IPS-15b (cell line): ENCODE measurements around the gene TAF5L.

ENCODE experiments used
- H3K27me3 ChIP-seq: one replicate; pipeline ENCODE4 v1.6.1; 2013; ENCODE audit warnings: low read length; ENCODE audit not compliant: control insufficient read depth, insufficient read depth
- H3K36me3 ChIP-seq: one replicate; pipeline ENCODE4 v1.6.1; 2013; ENCODE audit warnings: low read length; ENCODE audit not compliant: control insufficient read depth, insufficient read depth
- H3K4me1 ChIP-seq: one replicate; pipeline ENCODE4 v1.6.1; 2013; ENCODE audit warnings: mild to moderate bottlenecking, low read length; ENCODE audit not compliant: control insufficient read depth, insufficient read depth
- H3K4me3 ChIP-seq: one replicate; pipeline ENCODE4 v1.5.1; 2013; ENCODE audit warnings: low read depth, low read length
- H3K9ac ChIP-seq: one replicate; pipeline ENCODE4 v1.6.1; 2013; ENCODE audit warnings: low read depth, mild to moderate bottlenecking, low read length
- H3K9me3 ChIP-seq: one replicate; pipeline ENCODE4 v1.6.1; 2013; ENCODE audit warnings: mild to moderate bottlenecking, low read length; ENCODE audit not compliant: control insufficient read depth, insufficient read depth

The TAF5L gene

DNA sequence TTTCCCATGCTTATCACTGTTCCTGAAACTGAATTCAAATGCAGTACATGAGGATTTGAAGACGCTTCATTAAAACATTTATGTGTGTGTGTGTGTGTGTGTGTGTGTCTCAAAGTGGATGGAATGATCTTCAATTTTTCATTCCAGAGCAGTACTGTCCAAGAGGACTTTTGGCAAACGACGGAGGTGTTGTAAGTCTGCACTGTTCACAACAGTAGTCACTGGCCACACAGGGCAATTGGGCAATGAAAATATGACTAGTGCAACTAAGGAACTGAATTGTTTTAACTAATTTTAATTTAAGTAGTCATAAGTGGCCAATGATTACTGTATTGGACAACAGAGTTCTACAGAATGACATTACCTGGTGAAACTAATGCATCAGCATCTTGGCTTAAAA is 5.0 kb downstream of the TAF5L start:
- H3K27me3 ChIP-seq = no peaks in the 10 kb centered on the region
- H3K9me3 ChIP-seq = no peaks in the 10 kb centered on the region
- H3K9ac ChIP-seq = no peak overlapping the region
- H3K4me1 ChIP-seq = peaks cover 3% of the 10 kb centered on the region
- no peak overlapping the region for H3K4me3 ChIP-seq
- no peaks in the 10 kb centered on the region for H3K36me3 ChIP-seq

DNA sequence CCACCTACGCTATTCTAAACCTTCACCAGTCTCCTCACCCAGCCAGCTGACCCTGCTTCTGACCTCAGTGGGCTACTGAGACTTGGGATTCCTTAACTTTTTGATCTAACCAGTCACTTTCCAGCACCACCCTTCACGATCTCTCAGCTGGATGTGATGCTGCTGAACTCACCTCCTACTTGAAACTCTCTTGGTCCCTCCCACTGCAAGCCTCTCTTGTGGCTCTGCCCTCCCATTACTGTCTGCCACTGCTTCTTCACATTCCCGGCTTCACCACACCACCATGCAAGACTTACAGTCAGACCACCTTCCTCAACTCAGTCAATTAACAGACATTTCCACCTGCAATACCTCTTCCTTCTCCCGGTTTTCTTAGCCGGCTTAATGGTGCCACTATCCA is 6.3 kb downstream of the TAF5L start:
- Histone ChIP-seq H3K36me3 (no peaks in the 10 kb centered on the region), H3K9ac (no peak overlapping the region), H3K4me1 (peaks cover 1% of the 10 kb centered on the region), H3K4me3 (no peak overlapping the region), H3K27me3 (no peaks in the 10 kb centered on the region), H3K9me3 (no peaks in the 10 kb centered on the region)

DNA sequence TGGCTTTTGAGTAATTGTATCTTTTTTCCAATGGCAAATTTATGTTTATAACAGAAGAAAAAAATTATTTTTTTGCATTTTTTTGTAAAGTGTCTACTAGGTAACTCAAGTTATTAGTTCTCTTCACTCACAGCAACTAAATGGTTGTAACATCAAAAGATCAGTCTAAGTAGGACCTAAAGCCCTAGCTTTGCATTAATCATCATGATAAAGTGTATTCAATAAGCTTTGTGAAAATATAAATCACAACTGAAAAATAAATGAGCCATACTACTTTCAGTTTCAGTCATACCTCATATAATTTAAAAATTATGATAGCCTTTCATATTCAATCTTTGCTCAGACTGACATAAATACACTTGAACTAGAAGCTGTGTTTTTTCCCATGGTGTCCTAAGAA is 6.9 kb downstream of the TAF5L start:
- no peaks in the 10 kb centered on the region for H3K27me3 ChIP-seq
- no peak overlapping the region for H3K9ac ChIP-seq
- H3K4me3 ChIP-seq = no peak overlapping the region
- H3K36me3 ChIP-seq = peaks cover 1% of the 10 kb centered on the region
- no peaks in the 10 kb centered on the region for H3K4me1 ChIP-seq
- H3K9me3 ChIP-seq = no peaks in the 10 kb centered on the region

DNA sequence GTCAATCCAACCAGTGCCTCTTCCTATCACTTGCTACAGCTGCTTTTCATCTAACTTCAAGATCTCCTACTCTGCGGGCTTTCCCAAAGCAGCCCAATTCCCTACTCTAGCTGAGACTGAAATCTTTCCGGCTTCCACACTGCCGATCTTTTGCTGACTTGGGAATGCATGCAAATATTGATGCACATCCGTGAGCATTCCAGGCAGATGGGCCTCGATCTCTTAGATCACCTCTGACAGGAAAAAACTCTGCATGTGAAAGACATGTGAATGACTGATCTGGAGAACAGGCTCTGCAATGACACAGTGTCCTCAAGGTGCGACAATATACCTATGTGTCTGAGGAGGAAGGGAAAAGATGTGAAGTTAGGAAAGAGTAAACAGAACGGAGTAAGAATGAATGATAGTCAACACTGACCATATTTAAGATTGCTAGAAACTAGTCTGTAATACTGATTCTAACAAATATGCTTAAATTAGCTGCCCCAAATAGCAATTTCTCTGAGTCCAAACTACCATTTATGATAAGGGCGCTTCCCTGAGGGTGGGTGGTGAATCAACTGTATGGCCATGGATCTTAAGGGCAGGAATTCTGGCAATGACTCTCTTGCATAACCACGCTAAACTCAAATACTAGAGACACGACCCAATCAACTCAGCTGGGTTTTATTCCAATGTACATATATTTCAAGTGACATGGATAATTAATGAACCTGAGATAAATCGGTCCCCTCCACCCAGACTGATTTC is 8.4 kb downstream of the TAF5L start:
- Histone ChIP-seq H3K9ac (no peak overlapping the region), H3K27me3 (no peaks in the 10 kb centered on the region), H3K36me3 (peaks cover 3% of the 10 kb centered on the region)

DNA sequence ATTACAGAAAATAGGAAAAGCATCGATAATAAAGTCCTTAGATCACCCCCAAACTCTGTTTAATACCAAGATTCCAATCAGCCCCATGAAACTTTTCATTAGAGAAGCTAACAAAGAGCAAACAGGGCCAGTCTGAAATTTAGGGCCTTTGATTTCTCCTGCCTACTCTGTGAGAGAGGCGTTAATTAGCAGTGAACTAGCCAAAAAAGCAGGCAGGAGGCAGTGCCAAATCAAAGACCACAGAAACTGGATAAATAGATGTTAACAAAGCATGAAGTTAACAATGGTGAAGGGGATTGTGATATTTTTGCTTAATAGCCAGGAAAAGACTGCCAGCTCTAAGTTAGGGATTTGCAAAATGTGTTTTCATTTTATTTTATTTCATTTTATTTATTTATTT is 11.2 kb downstream of the TAF5L start:
- no peak overlapping the region for H3K4me3 ChIP-seq
- no peaks in the 10 kb centered on the region for H3K4me1 ChIP-seq
- no peaks in the 10 kb centered on the region for H3K9me3 ChIP-seq
- peaks cover 3% of the 10 kb centered on the region for H3K36me3 ChIP-seq
- H3K9ac ChIP-seq = no peak overlapping the region
- no peaks in the 10 kb centered on the region for H3K27me3 ChIP-seq

More for the DNA sequence above, 8.4 kb downstream of the TAF5L start:
- Histone ChIP-seq H3K4me1 (no peaks in the 10 kb centered on the region), H3K9me3 (no peaks in the 10 kb centered on the region), H3K4me3 (no peak overlapping the region)

DNA sequence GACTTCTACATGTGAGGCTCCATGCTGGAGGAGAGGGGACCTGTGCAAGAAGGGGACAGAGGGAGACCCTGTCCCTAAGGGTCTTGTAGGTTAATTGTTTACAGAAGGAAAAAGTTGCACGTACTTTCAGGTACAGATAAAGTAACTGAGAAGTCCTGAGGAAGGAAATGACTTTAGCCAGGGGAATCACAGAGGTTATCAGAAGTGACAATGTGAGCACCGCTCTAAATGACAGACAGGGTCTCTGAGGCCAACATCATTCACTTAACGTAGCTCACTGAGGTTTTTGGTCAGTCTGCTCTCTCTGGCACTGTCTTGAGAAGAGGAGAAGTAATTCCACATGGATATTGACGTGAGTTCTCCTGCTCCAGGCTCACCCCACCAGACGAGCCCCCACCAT is 12.0 kb downstream of the TAF5L start:
- H3K4me3 ChIP-seq = no peak overlapping the region
- no peaks in the 10 kb centered on the region for H3K4me1 ChIP-seq
- H3K27me3 ChIP-seq = no peaks in the 10 kb centered on the region
- no peaks in the 10 kb centered on the region for H3K9me3 ChIP-seq
- H3K9ac ChIP-seq = no peak overlapping the region
- peaks cover 3% of the 10 kb centered on the region for H3K36me3 ChIP-seq

DNA sequence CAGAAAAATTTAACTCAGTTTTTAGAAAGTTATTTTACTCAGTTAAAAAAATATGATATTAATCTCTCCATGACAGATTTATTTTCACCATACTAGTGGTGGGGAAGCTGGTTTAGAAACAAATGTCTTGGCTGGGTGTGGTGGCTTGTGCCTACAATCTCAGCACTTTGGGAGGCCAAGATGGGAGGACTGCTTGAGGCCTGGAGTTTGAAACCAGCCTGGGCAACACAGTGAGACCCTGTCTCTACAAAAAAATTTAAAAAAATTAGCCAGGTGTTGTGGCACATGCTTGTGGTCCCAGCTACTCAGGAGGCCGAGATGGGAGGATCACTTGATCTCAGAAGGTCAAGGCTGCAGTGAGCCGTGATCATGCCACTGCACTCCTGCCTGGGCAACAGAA is 17.3 kb downstream of the TAF5L start:
- H3K4me3 ChIP-seq = no peak overlapping the region

DNA sequence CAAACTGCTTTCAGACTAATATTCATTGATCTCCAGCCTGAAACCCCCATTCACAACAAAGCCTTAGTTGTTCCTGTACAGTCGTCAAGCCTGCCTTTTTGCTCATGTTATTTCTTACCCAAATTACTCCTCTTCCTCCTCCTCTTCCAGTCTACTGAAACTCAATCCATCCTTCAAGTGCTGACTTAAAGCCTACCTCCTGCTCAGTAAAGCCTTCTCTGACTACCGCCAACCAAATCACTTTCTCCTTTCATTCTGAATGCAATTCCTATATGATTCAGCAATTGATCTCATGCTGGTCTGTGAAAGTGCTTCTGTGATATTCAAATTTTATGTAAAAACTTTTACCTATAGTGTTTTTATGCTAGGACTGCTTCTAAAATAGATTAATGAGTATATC is 18.6 kb downstream of the TAF5L start:
- no peaks in the 10 kb centered on the region for H3K4me1 ChIP-seq
- no peaks in the 10 kb centered on the region for H3K27me3 ChIP-seq
- no peak overlapping the region for H3K9ac ChIP-seq
- H3K4me3 ChIP-seq = no peak overlapping the region
- H3K36me3 ChIP-seq = no peaks in the 10 kb centered on the region
- no peaks in the 10 kb centered on the region for H3K9me3 ChIP-seq

More for the DNA sequence above, 17.3 kb downstream of the TAF5L start:
- H3K27me3 ChIP-seq = no peaks in the 10 kb centered on the region
- H3K36me3 ChIP-seq = no peaks in the 10 kb centered on the region
- no peaks in the 10 kb centered on the region for H3K4me1 ChIP-seq
- no peak overlapping the region for H3K9ac ChIP-seq
- no peaks in the 10 kb centered on the region for H3K9me3 ChIP-seq

DNA sequence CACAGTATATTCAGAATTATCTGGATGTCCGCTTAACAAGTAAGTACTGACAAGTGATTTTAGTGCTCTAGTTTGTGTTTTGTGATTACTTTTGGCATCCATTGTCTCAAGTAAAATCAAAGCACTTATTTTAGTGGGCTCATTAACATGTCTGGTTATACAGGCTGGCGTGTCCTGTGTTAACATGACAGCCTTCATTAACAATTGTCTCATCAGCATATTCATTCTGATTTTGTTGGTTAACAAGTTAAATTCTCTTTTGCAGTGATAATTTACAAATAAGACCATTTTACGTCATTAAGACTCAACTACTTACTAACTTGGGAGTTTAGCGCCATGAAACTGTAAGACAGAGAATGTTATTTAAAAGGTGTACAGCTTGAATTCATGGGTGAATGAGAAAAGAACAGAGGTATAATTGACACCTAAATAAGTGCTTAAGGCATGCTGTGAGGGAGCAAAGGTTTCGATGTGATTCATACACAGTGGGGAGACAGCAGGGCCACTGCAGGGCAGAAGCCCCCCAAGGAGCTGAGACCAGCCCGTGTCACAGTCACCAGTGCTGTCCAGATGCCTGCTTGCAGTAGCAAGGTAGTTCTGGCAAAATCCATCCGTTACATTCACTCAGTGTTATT is 22.4 kb downstream of the TAF5L start:
- no peaks in the 10 kb centered on the region for H3K36me3 ChIP-seq

DNA sequence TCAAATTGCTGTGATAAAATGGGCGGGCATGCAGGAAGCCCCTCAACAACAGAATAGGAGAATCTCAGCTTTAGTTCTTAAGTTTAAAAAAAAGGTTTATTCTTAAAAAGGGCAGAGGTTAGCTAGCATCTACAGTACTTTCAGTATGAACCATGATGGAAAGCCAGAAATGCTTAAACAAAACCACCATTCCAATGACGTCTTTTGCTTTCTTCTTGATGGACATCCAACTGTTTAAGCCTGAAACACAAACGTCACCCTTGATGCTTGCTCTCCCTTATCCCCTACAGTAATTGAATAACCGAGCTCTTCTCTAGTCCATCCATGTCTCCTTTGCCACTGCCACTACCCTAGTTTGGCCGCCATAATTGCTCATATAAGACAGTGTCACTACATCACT is 25.7 kb downstream of the TAF5L start:
- no peak overlapping the region for H3K9ac ChIP-seq
- H3K36me3 ChIP-seq = no peaks in the 10 kb centered on the region
- no peaks in the 10 kb centered on the region for H3K27me3 ChIP-seq
- no peaks in the 10 kb centered on the region for H3K4me1 ChIP-seq
- no peaks in the 10 kb centered on the region for H3K9me3 ChIP-seq
- no peak overlapping the region for H3K4me3 ChIP-seq

More for the DNA sequence above, 22.4 kb downstream of the TAF5L start:
- H3K4me1 ChIP-seq = no peaks in the 10 kb centered on the region
- no peaks in the 10 kb centered on the region for H3K27me3 ChIP-seq
- H3K9ac ChIP-seq = no peak overlapping the region
- no peaks in the 10 kb centered on the region for H3K9me3 ChIP-seq
- H3K4me3 ChIP-seq = no peak overlapping the region

DNA sequence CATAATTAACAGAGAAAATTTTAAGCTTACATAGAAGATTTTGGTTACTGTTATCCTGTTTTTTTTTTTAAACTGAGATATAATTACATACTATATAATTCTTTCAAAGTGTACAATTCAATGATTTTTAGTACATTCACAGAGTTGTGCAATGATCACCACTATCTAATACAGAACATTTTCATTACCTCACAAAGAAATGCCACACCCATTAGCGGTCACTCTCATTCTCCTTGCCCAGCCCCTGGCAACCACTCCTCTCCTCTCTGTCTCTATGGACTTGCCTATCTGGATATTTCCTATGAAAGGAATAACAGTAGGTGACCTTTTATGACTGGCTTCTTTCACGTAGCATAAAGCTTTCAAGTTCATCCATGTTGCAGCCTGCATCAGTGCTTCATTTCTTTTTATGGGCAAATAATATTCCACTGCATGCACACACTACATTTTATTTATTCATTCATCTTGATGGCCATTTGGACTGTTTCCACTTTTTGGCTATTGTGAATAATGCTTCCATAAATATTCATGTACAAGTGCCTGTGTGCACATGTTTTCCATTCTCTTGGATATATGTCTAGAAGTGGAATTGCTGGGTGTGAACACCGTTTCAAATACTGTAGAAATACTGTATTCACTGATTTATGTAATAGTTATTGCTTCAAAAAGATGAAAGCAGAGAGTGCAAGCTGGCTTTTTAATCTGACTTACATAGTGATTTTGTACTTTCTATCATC is 26.5 kb downstream of the TAF5L start:
- Histone ChIP-seq H3K4me3 (no peak overlapping the region), H3K9ac (no peak overlapping the region), H3K27me3 (no peaks in the 10 kb centered on the region), H3K36me3 (no peaks in the 10 kb centered on the region), H3K9me3 (no peaks in the 10 kb centered on the region), H3K4me1 (no peaks in the 10 kb centered on the region)

DNA sequence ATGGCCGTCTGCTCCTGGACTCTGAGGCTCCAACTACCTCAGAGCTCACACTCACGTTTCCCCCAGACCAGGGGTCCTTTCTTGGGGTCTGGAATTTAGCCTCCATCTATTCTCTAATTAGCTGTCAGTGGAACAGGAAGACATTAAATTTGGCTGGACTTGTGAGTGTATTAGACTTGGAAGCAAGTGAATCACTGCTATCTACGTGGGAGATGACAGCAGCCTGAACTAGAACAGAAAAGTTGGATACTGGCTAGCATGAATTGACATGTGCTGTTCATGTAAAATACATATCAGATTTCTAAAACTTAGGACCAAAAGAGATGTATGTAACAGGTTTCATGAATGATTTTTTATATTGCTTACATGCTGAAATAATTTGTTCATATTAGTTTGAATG is 28.0 kb downstream of the TAF5L start:
- Histone ChIP-seq H3K36me3 (peaks cover 2% of the 10 kb centered on the region), H3K9ac (no peak overlapping the region), H3K9me3 (no peaks in the 10 kb centered on the region), H3K4me1 (no peaks in the 10 kb centered on the region), H3K27me3 (no peaks in the 10 kb centered on the region), H3K4me3 (no peak overlapping the region)
